ENCODE measurements around the gene PRSS50.

The PRSS50 gene

DNA sequence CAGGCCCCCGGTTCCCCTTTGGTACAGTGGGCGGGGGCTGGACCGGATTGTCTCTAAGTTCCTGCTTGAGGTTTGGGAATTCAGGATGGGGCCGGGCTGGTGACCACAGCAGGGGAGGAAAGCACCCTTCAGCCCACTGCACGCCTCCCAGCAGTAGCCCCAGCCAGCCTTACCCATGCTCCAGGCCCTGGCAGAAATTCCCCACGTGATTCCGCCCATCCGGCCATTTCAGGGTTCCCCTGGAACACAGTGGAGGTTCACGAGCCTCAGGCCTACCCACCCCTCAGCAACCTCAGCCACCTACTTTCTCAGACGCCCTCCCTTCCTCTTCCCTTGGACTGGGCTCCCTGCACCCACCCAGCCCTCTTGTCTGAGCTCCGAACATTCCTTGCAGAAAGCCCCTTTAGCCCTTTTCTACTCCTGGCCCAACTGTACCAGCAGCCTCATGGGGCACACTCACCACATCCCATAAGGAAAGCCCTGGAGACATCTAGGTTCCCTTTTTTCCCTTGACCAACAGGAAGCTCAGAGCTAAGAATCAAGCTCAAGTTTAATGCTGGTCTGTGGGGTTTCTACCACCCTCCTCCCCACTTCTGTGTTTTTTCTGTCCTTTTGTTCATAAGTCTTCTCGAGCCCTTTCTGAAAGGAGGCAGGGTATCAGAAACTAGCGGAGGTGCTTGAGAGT, 35.7 kb downstream of the PRSS50 start:
- Histone ChIP-seq H3K27me3 (replicated peaks; ENCODE audit: insufficient read depth, low read length) (0 out of 2 replicates have a peak, but pooled peaks cover 5% of the 10 kb centered on the region), H2AFZ (ENCODE audit: low read length) (no peak overlapping the region), H3K9me2 (replicated peaks; ENCODE audit: insufficient read depth, low read length) (no peaks in the 10 kb centered on the region), H4K20me1 (ENCODE audit: insufficient read depth, low read length) (no peaks in the 10 kb centered on the region), H3K4me1 (ENCODE audit: low read length) (no peaks in the 10 kb centered on the region), H3K9me3 (replicated peaks; ENCODE audit: insufficient read depth, low read length) (no peaks in the 10 kb centered on the region), H3K79me2 (ENCODE audit: low read length) (no peaks in the 10 kb centered on the region), H3K4me2 (ENCODE audit: low read depth, low read length) (no peak overlapping the region), H3F3A (ENCODE audit: insufficient read depth, low read length) (no peaks in the 10 kb centered on the region), H3K27ac (ENCODE audit: low read length) (no peak overlapping the region), H3K9ac (ENCODE audit: low read length) (no peak overlapping the region), H3K36me3 (replicated peaks; ENCODE audit: insufficient read depth, low read length) (no peaks in the 10 kb centered on the region), H3K4me3 (ENCODE audit: low read length) (no peak overlapping the region)
- TF ChIP-seq EZH2phosphoT487 (IDR thresholded peaks at IDR 0.05; ENCODE audit: low read length) (no peak), EZH2 (optimal IDR thresholded peaks at IDR 0.05; ENCODE audit: low read depth, low read length) (no peak)
- TF ChIP-seq, protein P1, sequence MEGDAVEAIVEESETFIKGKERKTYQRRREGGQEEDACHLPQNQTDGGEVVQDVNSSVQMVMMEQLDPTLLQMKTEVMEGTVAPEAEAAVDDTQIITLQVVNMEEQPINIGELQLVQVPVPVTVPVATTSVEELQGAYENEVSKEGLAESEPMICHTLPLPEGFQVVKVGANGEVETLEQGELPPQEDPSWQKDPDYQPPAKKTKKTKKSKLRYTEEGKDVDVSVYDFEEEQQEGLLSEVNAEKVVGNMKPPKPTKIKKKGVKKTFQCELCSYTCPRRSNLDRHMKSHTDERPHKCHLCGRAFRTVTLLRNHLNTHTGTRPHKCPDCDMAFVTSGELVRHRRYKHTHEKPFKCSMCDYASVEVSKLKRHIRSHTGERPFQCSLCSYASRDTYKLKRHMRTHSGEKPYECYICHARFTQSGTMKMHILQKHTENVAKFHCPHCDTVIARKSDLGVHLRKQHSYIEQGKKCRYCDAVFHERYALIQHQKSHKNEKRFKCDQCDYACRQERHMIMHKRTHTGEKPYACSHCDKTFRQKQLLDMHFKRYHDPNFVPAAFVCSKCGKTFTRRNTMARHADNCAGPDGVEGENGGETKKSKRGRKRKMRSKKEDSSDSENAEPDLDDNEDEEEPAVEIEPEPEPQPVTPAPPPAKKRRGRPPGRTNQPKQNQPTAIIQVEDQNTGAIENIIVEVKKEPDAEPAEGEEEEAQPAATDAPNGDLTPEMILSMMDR (IDR thresholded peaks at IDR 0.05; ENCODE audit: low read length) = no peak
- DNase-seq = no peak

DNA sequence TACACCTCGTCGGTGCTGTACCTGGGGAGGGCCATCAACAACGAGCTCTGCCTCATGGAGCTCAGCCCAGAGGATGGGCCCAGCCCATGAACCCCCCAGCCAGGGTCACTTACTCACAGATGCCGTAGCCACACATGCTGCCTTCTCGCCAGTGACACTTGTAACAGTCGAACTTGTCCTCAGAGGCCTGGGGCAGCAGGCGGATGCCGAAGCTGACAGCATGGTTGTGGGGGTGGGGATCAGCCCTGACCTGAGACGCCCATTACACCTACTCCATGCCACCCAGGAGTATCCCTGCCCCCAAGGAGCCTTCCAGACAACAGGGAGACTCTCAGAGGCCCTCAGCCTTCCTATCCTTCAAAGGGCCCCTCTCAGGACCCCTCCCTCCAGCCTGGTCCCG, 36.3 kb downstream of the PRSS50 start:
- no peaks in the 10 kb centered on the region for H3K9me3 ChIP-seq (replicated peaks; ENCODE audit: insufficient read depth, low read length)
- H3K79me2 ChIP-seq (ENCODE audit: low read length) = no peaks in the 10 kb centered on the region
- no peak overlapping the region for H3K4me2 ChIP-seq (ENCODE audit: low read depth, low read length)
- no peak overlapping the region for H2AFZ ChIP-seq (ENCODE audit: low read length)
- H3F3A ChIP-seq (ENCODE audit: insufficient read depth, low read length) = no peaks in the 10 kb centered on the region
- H3K9ac ChIP-seq (ENCODE audit: low read length) = no peak overlapping the region
- no peaks in the 10 kb centered on the region for H4K20me1 ChIP-seq (ENCODE audit: insufficient read depth, low read length)
- no peak for DNase-seq
- H3K9me2 ChIP-seq (replicated peaks; ENCODE audit: insufficient read depth, low read length) = no peaks in the 10 kb centered on the region
- no peak overlapping the region for H3K4me3 ChIP-seq (ENCODE audit: low read length)
- no peaks in the 10 kb centered on the region for H3K36me3 ChIP-seq (replicated peaks; ENCODE audit: insufficient read depth, low read length)
- TF ChIP-seq, protein P1 (IDR thresholded peaks at IDR 0.05; ENCODE audit: low read length) = no peak
- TF ChIP-seq EZH2 (optimal IDR thresholded peaks at IDR 0.05; ENCODE audit: low read depth, low read length) = no peak
- TF ChIP-seq EZH2phosphoT487 (IDR thresholded peaks at IDR 0.05; ENCODE audit: low read length) = no peak
- H3K27ac ChIP-seq (ENCODE audit: low read length) = no peak overlapping the region
- H3K4me1 ChIP-seq (ENCODE audit: low read length) = no peaks in the 10 kb centered on the region
- H3K27me3 ChIP-seq (replicated peaks; ENCODE audit: insufficient read depth, low read length) = 0 out of 2 replicates have a peak, but pooled peaks cover 5% of the 10 kb centered on the region

DNA sequence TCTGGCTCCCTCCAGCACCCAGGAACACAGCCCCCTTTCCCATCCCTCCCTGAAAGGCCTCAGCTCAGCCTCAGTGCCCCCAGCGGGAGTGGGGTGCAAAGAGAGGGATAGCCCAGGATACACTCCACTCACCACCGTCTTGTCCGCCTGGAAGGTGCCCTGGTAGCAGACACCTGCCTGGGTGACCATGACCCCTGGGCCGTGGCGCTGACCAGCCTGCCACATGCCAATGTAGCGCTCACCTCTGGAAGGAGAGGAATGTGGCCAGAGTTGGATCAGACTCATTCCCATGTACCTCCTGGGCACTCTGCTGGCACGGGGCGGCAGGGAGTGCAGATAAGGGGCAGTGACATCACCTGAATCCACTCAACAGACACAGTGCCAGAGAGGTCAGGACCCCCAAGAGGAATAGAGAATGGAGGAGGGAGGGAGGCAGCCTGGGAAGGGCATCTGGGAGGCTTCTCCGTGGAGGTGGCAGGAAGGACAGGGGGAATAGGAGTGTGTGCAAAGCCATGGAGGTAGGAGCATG, 37.3 kb downstream of the PRSS50 start:
- TF ChIP-seq EZH2 (optimal IDR thresholded peaks at IDR 0.05; ENCODE audit: low read depth, low read length) (no peak), EZH2phosphoT487 (IDR thresholded peaks at IDR 0.05; ENCODE audit: low read length) (no peak)
- TF ChIP-seq, protein P1 (IDR thresholded peaks at IDR 0.05; ENCODE audit: low read length) = no peak
- Histone ChIP-seq H4K20me1 (ENCODE audit: insufficient read depth, low read length) (no peaks in the 10 kb centered on the region), H3K36me3 (replicated peaks; ENCODE audit: insufficient read depth, low read length) (no peaks in the 10 kb centered on the region), H3K9me2 (replicated peaks; ENCODE audit: insufficient read depth, low read length) (no peaks in the 10 kb centered on the region), H2AFZ (ENCODE audit: low read length) (no peak overlapping the region), H3F3A (ENCODE audit: insufficient read depth, low read length) (no peaks in the 10 kb centered on the region), H3K9me3 (replicated peaks; ENCODE audit: insufficient read depth, low read length) (no peaks in the 10 kb centered on the region), H3K27me3 (replicated peaks; ENCODE audit: insufficient read depth, low read length) (0 out of 2 replicates have a peak, but pooled peaks cover 5% of the 10 kb centered on the region), H3K27ac (ENCODE audit: low read length) (no peak overlapping the region), H3K9ac (ENCODE audit: low read length) (no peak overlapping the region), H3K4me1 (ENCODE audit: low read length) (no peaks in the 10 kb centered on the region), H3K4me3 (ENCODE audit: low read length) (no peak overlapping the region), H3K4me2 (ENCODE audit: low read depth, low read length) (no peak overlapping the region), H3K79me2 (ENCODE audit: low read length) (no peaks in the 10 kb centered on the region)
- no peak for DNase-seq
